Breast epithelium (tissue), 3 donors: ENCODE measurements around the gene DMP1.

Experiments used
- CTCF ChIP-seq, 3 donors: fragments of 450-650 bp; IDR thresholded peaks; one replicate each; pipeline ENCODE4 v1.5.1; 2016 to 2017; ENCODE audit warnings: antibody characterized with exemption in 3 of 3, mild to moderate bottlenecking in 3 of 3, moderate library complexity in 3 of 3
- POLR2A ChIP-seq: fragments of 450-650 bp; IDR thresholded peaks from one replicate; pipeline ENCODE4 v1.6.1; 2016; ENCODE audit warnings: antibody characterized with exemption, mild to moderate bottlenecking, moderate library complexity

- TF ChIP-seq CTCF (IDR thresholded peaks at IDR 0.05) (no peak), POLR2A (no peak)
Observed at GRCh38 chr4:87614292-87614890, 35.7 kb upstream of the DMP1 start.
